ENCODE measurements around the gene GRM8. TPM values are rescaled to one million over a fixed set of nuclear protein-coding genes. Genes with fewer than 3 reads are reported as not detected.
A peak's percentile ranks its signal among the peaks of the same experiment; 100 is the strongest.

Gene GRM8
- total RNA-seq, 2 experiments from 2014 or later, result not detected

- H3K27me3 Mint-ChIP-seq, result peaks cover 75% of the 10 kb centered on the region
- POLR2A ChIA-PET, result no interaction called here
- DNase-seq, result peak; percentile 23
- no peaks in the 10 kb centered on the region for H3K36me3 Mint-ChIP-seq (ENCODE audit: low read depth)
- no peak overlapping the region for H3K27ac Mint-ChIP-seq
- CTCF ChIA-PET, result interaction anchor here (0.6 to 0.8 kb wide), 2 partner anchors 40 to 196 kb away, joined by 3 to 4 read pairs; no protein-coding TSS in a partner anchor
- H3K9me3 Mint-ChIP-seq, result no peaks in the 10 kb centered on the region
- H3K4me1 Mint-ChIP-seq, result peaks cover 12% of the 10 kb centered on the region
- peak overlapping the region; percentile 56 for H3K4me3 Mint-ChIP-seq
These were observed 1.0 kb downstream of the GRM8 start for GRCh38 chr7:127251465-127252376.

- POLR2A ChIA-PET, result no interaction called here
- no peaks in the 10 kb centered on the region for H3K36me3 Mint-ChIP-seq (ENCODE audit: low read depth)
These were observed 1.7 kb downstream of the GRM8 start for GRCh38 chr7:127251036-127251464.

DNA sequence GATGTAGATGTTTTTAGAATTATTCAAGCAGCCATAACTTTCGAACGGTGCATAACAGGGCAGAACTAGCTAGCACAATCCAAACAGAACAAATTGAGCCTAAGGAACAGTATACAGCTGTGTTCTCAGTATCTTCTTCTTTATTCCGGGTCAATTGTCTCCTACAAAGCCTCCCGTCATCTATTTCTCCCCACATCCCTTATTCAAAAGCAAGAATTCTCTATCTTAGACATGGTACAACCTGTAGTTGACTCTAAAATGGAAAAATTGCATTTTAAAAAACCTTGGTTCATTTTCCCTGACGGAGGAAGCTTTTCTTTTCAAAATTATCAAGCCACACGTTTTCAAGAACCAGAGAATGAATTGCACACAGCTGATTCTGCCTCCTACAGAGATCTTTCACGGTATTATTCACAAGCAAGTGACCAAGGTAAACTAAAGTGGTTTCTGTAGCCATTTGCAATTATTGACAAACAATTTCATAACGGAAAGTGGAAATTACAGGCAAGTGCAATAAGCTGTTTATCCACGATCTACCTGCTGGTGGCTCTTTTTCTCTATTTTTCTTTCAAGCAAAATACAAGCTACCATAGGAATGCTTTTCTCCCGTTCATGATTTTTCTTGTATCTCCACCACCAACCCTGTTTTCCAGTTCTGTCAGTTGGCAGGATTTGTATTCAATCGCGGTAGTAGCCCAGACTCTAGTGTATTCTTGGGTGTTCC lies 2.3 kb downstream of the GRM8 start:
- CTCF ChIA-PET, result interaction anchor here (1.2 kb wide), 1 partner anchor 13 kb away, joined by 4 read pairs; no protein-coding TSS in a partner anchor
- H3K4me3 Mint-ChIP-seq, result no peak overlapping the region
- DNase-seq, result no peak

More at GRCh38 chr7:127251036-127251464, 1.7 kb downstream of the GRM8 start:
- Mint-ChIP-seq H3K27ac (no peak overlapping the region), H3K4me1 (peaks cover 12% of the 10 kb centered on the region), H3K9me3 (no peaks in the 10 kb centered on the region), H3K4me3 (no peak overlapping the region), H3K27me3 (peaks cover 72% of the 10 kb centered on the region)
- no peak for DNase-seq
- CTCF ChIA-PET, result interaction anchor here (0.8 to 1.2 kb wide), 2 partner anchors 14 to 196 kb away, joined by 3 to 4 read pairs; no protein-coding TSS in a partner anchor

GRCh38 chr7:127245607-127246006 lies 7.1 kb downstream of the GRM8 start:
- H3K9me3 Mint-ChIP-seq, result no peaks in the 10 kb centered on the region
- CTCF ChIA-PET, result interaction anchor here (3.1 kb wide), 1 partner anchor 8 kb away, joined by 11 read pairs; the partner anchor contains the start of gene GRM8
- DNase-seq, result no peak
- H3K4me1 Mint-ChIP-seq, result no peaks in the 10 kb centered on the region
- POLR2A ChIA-PET, result no interaction called here
- H3K36me3 Mint-ChIP-seq (ENCODE audit: low read depth), result no peaks in the 10 kb centered on the region
- H3K27me3 Mint-ChIP-seq, result peaks cover 53% of the 10 kb centered on the region
- no peak overlapping the region for H3K4me3 Mint-ChIP-seq
- H3K27ac Mint-ChIP-seq, result no peak overlapping the region

More for the DNA sequence above, 2.3 kb downstream of the GRM8 start:
- peaks cover 12% of the 10 kb centered on the region for H3K4me1 Mint-ChIP-seq
- H3K9me3 Mint-ChIP-seq, result no peaks in the 10 kb centered on the region
- no peak overlapping the region for H3K27ac Mint-ChIP-seq
- H3K36me3 Mint-ChIP-seq (ENCODE audit: low read depth), result no peaks in the 10 kb centered on the region
- H3K27me3 Mint-ChIP-seq, result peaks cover 67% of the 10 kb centered on the region
- POLR2A ChIA-PET, result no interaction called here

GRCh38 chr7:127245002-127245401 lies 7.7 kb downstream of the GRM8 start:
- H3K36me3 Mint-ChIP-seq (ENCODE audit: low read depth), result no peaks in the 10 kb centered on the region
- H3K27ac Mint-ChIP-seq, result no peak overlapping the region
- no peaks in the 10 kb centered on the region for H3K9me3 Mint-ChIP-seq
- CTCF ChIA-PET, result interaction anchor here (3.1 kb wide), 1 partner anchor 9 kb away, joined by 11 read pairs; the partner anchor contains the start of gene GRM8
- no peak overlapping the region for H3K4me3 Mint-ChIP-seq
- H3K4me1 Mint-ChIP-seq, result no peaks in the 10 kb centered on the region
- no peak for DNase-seq
- H3K27me3 Mint-ChIP-seq, result peaks cover 52% of the 10 kb centered on the region
- POLR2A ChIA-PET, result no interaction called here

GRCh38 chr7:127239814-127240213 lies 12.9 kb downstream of the GRM8 start:
- peaks cover 41% of the 10 kb centered on the region for H3K27me3 Mint-ChIP-seq
- POLR2A ChIA-PET, result no interaction called here
- no peak overlapping the region for H3K27ac Mint-ChIP-seq
- no peaks in the 10 kb centered on the region for H3K36me3 Mint-ChIP-seq (ENCODE audit: low read depth)
- H3K4me1 Mint-ChIP-seq, result no peaks in the 10 kb centered on the region
- H3K4me3 Mint-ChIP-seq, result no peak overlapping the region
- DNase-seq, result no peak
- CTCF ChIA-PET, result interaction anchor here (1.4 kb wide), 1 partner anchor 14 kb away, joined by 7 read pairs; no protein-coding TSS in a partner anchor
- H3K9me3 Mint-ChIP-seq, result no peaks in the 10 kb centered on the region

DNA sequence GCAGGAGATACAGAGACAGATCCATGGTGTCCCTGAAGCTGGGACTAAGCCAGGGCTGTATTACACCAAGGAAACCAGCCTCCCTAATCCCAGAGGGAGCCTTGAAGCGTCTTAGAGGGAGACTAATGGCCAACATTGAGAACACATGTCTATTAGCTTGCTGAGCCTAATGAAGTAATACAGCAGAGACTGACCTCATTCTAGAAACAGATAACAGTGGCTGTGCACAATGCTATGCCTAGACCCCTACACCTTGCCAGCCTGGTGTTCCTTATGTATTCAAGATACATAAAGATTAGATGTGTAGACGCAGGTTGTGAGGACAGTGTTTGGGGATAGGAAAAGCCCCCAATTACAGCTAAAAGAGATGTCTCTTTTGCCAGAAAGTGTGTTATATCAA lies 19.1 kb downstream of the GRM8 start:
- Mint-ChIP-seq H3K4me3 (no peak overlapping the region), H3K36me3 (ENCODE audit: low read depth) (no peaks in the 10 kb centered on the region), H3K27me3 (peaks cover 20% of the 10 kb centered on the region), H3K9me3 (no peaks in the 10 kb centered on the region), H3K4me1 (no peaks in the 10 kb centered on the region), H3K27ac (no peak overlapping the region)
- no peak for DNase-seq
- POLR2A ChIA-PET, result no interaction called here
- CTCF ChIA-PET, result no interaction called here

DNA sequence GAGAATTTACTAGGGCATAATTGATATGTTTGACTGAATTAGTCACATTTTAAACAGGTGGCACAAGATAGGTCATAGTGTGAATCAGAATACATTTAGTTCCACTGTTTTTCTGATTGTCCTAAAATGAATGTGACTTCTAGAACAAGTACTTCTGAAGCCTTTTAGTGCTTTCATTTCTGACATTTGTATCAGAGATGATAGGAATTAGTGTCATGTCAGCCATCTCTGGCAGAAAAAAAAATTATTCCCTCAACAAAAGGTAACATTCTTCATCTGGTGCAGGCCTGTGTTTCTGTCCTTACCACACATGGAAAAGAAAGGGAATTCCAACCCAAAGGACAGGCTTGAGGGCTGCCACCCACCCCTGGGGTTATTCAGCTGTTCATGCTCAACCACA lies 21.3 kb downstream of the GRM8 start:
- CTCF ChIA-PET, result no interaction called here
- H3K4me3 Mint-ChIP-seq, result no peak overlapping the region
- H3K36me3 Mint-ChIP-seq (ENCODE audit: low read depth), result no peaks in the 10 kb centered on the region
- no peaks in the 10 kb centered on the region for H3K4me1 Mint-ChIP-seq
- peaks cover 24% of the 10 kb centered on the region for H3K27me3 Mint-ChIP-seq
- no peak overlapping the region for H3K27ac Mint-ChIP-seq
- DNase-seq, result no peak
- no peaks in the 10 kb centered on the region for H3K9me3 Mint-ChIP-seq
- POLR2A ChIA-PET, result no interaction called here

GRCh38 chr7:127230192-127230925 lies 22.4 kb downstream of the GRM8 start:
- ChIA-PET CTCF (no interaction called here), POLR2A (interaction anchor here (1.1 kb wide), 1 partner anchor 399 kb away, joined by 3 read pairs; no protein-coding TSS in a partner anchor)
- DNase-seq, result no peak
- no peak overlapping the region for H3K27ac Mint-ChIP-seq
- H3K27me3 Mint-ChIP-seq, result peaks cover 24% of the 10 kb centered on the region
- no peaks in the 10 kb centered on the region for H3K9me3 Mint-ChIP-seq
- H3K4me1 Mint-ChIP-seq, result no peaks in the 10 kb centered on the region
- no peak overlapping the region for H3K4me3 Mint-ChIP-seq
- no peaks in the 10 kb centered on the region for H3K36me3 Mint-ChIP-seq (ENCODE audit: low read depth)

GRCh38 chr7:127226685-127227374 lies 25.9 kb downstream of the GRM8 start:
- no peaks in the 10 kb centered on the region for H3K4me1 Mint-ChIP-seq
- ChIA-PET POLR2A (no interaction called here), CTCF (no interaction called here)
- DNase-seq, result no peak
- peaks cover 27% of the 10 kb centered on the region for H3K27me3 Mint-ChIP-seq
- H3K9me3 Mint-ChIP-seq, result no peaks in the 10 kb centered on the region
- no peak overlapping the region for H3K4me3 Mint-ChIP-seq
- H3K36me3 Mint-ChIP-seq (ENCODE audit: low read depth), result no peaks in the 10 kb centered on the region
- H3K27ac Mint-ChIP-seq, result no peak overlapping the region

DNA sequence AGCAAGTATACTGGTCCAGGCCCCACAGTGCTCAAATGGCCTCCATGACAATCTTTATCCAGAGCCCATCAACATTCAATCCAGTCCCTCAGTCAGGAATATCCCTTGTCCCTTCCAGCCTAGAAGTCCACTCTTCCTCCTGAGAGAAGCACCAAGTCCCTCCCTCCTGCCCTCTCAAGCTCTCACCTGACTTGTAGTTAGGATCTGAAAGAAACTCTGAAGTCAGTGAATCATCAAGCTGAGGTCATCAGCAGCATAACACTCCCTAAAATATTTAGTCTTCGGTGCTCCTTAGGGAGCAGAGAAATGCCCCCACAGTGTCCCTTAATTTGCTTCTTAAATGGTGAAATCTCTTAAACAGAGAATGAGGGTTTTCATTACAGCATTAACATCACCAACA lies 31.0 kb downstream of the GRM8 start:
- DNase-seq, result no peak
- CTCF ChIA-PET, result no interaction called here
- H3K4me1 Mint-ChIP-seq, result no peaks in the 10 kb centered on the region

GRCh38 chr7:127214956-127215718 lies 37.6 kb downstream of the GRM8 start:
- H3K36me3 Mint-ChIP-seq (ENCODE audit: low read depth), result no peaks in the 10 kb centered on the region
- no peak overlapping the region for H3K4me3 Mint-ChIP-seq
- DNase-seq, result no peak
- no peak overlapping the region for H3K27ac Mint-ChIP-seq
- H3K9me3 Mint-ChIP-seq, result no peaks in the 10 kb centered on the region
- peaks cover 6% of the 10 kb centered on the region for H3K27me3 Mint-ChIP-seq
- no peaks in the 10 kb centered on the region for H3K4me1 Mint-ChIP-seq
- CTCF ChIA-PET, result no interaction called here
- POLR2A ChIA-PET, result no interaction called here

More for the DNA sequence above, 31.0 kb downstream of the GRM8 start:
- no peak overlapping the region for H3K4me3 Mint-ChIP-seq
- H3K9me3 Mint-ChIP-seq, result no peaks in the 10 kb centered on the region
- H3K27me3 Mint-ChIP-seq, result peaks cover 13% of the 10 kb centered on the region
- POLR2A ChIA-PET, result no interaction called here
- H3K27ac Mint-ChIP-seq, result no peak overlapping the region
- no peaks in the 10 kb centered on the region for H3K36me3 Mint-ChIP-seq (ENCODE audit: low read depth)

Data from activated CD4-positive, alpha-beta memory T cell treated with anti-CD3 and anti-CD28 coated beads, Interleukin-2, amount 10 ng/mL, durations not matched to agents 7 days and 5 days (primary cell).